ENCODE results near the gene HSPA1B.
"Not testable (repeated sequence)": the region's sequence is repeated elsewhere in the genome, so short reads cannot be mapped to it uniquely, and the experiment has no call there.

DNA sequence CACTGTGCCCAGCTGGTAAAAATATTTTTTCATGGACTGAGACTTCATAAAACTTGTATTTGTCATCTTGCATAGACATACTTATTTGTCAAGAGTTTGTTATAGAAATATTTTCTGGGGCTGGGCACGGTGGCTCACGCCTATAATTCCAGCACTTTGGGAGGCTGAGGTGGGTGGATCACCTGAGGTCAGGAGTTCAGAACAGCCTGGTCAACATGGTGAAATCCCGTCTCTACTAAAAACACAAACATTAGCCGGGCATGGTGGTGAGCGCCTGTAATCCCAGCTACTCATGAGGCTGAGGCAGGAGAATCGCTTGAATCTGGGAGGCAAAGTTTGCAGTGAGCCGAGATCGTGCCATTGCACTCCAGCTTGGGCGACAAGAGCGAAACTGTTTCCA is 18.9 kb upstream of the HSPA1B start:
- TF ChIP-seq, protein P1, sequence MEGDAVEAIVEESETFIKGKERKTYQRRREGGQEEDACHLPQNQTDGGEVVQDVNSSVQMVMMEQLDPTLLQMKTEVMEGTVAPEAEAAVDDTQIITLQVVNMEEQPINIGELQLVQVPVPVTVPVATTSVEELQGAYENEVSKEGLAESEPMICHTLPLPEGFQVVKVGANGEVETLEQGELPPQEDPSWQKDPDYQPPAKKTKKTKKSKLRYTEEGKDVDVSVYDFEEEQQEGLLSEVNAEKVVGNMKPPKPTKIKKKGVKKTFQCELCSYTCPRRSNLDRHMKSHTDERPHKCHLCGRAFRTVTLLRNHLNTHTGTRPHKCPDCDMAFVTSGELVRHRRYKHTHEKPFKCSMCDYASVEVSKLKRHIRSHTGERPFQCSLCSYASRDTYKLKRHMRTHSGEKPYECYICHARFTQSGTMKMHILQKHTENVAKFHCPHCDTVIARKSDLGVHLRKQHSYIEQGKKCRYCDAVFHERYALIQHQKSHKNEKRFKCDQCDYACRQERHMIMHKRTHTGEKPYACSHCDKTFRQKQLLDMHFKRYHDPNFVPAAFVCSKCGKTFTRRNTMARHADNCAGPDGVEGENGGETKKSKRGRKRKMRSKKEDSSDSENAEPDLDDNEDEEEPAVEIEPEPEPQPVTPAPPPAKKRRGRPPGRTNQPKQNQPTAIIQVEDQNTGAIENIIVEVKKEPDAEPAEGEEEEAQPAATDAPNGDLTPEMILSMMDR (IDR thresholded peaks at IDR 0.05) = not testable (repeated sequence)
- not testable (repeated sequence) for TF ChIP-seq EZH2 (IDR thresholded peaks at IDR 0.05; ENCODE audit: borderline replicate concordance, insufficient read depth, low read depth, low read length, poor library complexity, severe bottlenecking)

All from B cell (primary cell).